MM.1S (cell line): ENCODE data around the gene FBLN7.

ENCODE experiments used
- EZH2 ChIP-seq: fragments of 300-600 bp; sonication (generic); optimal IDR thresholded peaks from 2 replicates; pipeline ENCODE3; 2017; ENCODE audit warnings: low read depth, mild to moderate bottlenecking, antibody characterized with exemption, low read length, mixed read lengths
- EZH2phosphoT487 ChIP-seq: fragments of 300-600 bp; sonication (generic); IDR thresholded peaks from 2 replicates; pipeline ENCODE4 v1.6.1; 2018; ENCODE audit warnings: antibody characterized with exemption, low read length
- TF ChIP-seq, protein P1 (sequence below): fragments of 300-600 bp; sonication (generic); IDR thresholded peaks from 2 replicates; pipeline ENCODE4 v1.5.1; 2016; ENCODE audit warnings: antibody characterized with exemption, low read length, mixed read lengths

GRCh38 chr2:112152476-112153178, 14.4 kb downstream of the FBLN7 start:
- TF ChIP-seq, protein P1, sequence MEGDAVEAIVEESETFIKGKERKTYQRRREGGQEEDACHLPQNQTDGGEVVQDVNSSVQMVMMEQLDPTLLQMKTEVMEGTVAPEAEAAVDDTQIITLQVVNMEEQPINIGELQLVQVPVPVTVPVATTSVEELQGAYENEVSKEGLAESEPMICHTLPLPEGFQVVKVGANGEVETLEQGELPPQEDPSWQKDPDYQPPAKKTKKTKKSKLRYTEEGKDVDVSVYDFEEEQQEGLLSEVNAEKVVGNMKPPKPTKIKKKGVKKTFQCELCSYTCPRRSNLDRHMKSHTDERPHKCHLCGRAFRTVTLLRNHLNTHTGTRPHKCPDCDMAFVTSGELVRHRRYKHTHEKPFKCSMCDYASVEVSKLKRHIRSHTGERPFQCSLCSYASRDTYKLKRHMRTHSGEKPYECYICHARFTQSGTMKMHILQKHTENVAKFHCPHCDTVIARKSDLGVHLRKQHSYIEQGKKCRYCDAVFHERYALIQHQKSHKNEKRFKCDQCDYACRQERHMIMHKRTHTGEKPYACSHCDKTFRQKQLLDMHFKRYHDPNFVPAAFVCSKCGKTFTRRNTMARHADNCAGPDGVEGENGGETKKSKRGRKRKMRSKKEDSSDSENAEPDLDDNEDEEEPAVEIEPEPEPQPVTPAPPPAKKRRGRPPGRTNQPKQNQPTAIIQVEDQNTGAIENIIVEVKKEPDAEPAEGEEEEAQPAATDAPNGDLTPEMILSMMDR, result no peak
- TF ChIP-seq EZH2phosphoT487, result no peak
- TF ChIP-seq EZH2, result no peak
